ENCODE data around the gene OLA1.

The OLA1 gene

DNA sequence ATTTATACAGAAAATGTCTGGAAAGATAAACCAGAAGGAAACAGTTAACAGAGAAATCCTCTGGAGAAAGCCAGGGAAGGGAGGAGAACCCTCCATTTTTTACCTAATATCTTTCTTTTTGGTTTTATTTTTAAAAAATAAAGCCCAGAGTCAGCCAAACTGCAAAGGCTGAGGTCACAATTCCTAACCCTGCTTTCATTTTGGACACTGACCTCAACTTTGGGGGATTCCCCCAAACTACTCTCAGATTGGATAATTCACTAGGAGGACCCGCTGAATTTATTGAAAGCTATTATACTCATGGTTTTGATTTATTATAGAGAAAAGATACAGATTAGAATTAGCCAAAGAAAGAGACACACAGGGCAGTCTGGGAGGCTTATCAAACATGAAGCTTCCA is 189.9 kb downstream of the OLA1 start:
- DNase-seq = no peak

DNA sequence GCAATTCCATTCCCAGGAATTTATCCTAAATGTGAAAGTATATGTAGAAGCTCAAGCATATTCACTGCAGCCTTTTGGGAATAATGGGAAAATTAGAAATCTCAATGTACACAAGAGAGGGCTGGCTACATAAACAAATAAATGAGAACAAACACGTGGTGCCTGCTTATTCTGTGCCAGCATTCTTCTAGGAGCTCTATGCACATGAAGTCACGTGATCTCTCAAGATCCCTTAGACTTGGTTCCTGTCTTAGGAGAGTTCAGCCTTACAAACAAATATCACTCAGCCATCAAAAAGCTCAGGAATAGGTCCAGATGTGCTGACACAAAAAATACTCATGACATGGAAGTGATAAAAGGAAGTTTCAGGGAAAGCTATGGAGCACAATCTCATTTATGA is 190.3 kb downstream of the OLA1 start:
- DNase-seq = no peak

DNA sequence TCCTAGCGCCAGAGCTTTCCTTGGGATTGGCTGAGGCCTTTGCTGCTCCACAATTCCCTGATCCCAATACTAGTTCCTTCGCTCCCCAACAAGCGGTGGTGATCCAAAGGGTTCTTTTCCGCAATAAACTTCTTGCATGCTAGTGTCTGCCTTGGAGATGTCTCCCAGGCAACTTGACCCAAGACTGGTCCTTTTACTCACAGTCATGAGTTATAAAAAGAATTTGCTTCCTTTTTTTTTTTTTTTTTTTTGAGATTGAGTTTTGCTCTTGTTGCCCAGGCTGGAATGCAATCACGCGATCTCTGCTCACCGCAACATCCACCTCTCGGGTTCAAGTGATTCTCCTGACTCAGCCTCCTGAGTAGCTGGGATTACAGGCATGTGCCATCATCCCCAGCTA is 193.4 kb downstream of the OLA1 start:
- DNase-seq = no peak

DNA sequence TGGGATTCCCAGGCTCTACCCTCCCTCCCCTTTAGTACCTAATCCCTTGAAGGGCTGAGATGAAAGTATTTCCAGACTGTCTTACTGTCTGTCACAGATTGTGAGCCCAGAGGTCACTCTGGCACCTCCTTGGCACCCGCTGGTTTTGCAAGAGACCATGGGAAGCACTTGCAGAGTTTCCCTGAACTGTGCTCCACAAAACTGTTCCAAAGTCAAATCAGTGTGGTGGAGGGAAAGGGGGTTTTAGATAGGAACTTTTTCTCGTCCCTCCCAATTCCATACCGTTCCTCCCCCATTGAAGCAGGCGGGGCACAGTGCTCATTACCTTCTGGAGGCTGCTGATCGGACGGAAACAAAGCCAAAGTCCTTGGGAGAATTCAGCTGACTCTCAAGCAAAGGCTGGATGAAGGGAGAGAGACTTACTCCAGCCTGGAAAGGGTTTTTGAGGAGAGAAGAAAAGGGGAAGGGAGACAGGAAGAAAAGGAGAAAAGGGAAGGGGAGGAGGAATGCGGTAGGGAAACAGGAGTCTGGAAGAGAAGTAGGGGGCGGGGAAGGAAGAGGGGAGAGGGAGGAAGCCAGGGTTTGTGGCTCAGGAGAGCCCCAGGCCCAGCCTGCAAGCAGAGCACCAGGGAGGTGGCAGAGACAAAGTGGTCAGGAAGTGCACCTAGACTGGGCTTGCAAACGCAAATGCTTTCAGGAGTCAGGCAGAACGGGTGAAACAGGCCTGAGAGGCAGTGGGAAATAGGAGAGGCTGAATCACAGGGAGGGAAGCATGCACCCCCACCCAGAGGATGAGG is 194.8 kb downstream of the OLA1 start:
- peak; percentile 53 for DNase-seq

DNA sequence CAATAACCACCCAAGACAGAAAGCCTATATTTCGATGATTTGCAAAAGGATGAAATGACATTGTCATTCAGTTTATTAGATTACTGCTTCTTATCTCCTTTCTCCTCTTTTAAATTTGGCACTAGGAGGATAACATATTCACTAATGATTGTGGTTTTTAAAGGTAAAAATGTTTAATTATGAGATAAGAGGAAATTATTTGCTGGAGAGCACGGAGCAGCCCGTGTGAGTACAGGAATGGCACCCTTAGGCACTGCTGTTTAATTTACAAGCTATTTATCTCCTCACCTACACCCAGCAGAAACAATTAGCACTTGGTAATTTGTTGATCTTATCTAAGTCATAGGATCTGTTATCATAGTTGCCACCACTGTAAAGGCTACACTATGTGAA is 195.8 kb downstream of the OLA1 start:
- no peak for DNase-seq

DNA sequence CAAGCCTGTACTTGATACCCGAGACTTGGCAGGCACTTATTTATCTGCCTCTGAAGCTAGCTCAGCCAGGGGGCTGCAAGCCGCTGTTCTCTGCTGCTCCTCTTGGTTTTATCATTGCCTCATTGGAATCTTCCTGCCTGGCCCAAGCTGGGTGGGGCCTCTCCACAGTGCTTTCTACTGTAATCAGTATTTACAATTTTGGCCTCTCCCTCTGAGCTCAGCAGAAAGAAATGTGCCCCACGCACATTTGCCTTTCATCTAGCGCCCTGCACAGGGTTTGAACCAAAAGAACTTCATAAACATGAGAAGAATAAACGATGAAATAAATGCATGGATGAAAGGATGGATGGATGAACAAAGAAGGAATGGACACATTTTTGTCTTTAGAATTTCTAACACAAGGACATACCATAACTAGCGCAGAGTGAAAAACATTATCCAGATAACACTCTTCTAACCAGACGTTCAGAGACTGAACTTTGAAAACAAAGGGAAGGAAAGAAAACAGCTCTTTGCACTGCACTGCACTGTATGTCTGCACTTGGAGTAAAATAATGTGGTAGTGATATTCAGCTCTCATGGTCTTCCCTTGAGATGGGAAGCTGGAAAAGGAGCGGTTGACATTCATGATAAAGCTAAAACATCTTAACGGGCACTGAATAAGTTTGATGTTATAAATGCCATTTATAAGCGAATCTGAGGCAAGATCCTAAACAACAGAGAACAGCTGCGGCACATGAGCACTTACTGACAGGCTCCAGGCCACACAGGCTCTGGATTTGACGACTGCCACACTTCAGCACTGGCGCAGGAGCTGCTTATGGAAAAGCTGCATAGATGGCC is 196.4 kb downstream of the OLA1 start:
- peak; percentile 17 for DNase-seq

DNA sequence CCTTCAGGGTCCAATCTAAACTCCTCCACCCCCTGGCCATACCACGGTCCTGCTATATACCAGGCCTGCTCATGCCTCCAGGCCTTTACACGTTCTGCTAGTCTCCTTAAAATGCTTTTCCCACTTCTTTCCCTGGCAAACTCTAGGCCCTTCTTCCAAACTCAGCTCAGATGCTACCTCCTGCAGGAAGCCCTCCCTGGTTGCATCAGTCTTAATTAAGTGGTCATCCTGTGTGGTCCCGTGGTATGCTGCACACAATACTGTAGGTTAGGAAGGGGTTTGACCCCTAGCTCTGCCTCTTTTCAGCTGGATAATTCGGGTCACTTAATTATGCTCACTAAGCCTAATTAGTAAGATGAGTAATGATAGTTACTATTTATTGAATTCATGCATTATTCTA is 197.3 kb downstream of the OLA1 start:
- no peak for DNase-seq

DNA sequence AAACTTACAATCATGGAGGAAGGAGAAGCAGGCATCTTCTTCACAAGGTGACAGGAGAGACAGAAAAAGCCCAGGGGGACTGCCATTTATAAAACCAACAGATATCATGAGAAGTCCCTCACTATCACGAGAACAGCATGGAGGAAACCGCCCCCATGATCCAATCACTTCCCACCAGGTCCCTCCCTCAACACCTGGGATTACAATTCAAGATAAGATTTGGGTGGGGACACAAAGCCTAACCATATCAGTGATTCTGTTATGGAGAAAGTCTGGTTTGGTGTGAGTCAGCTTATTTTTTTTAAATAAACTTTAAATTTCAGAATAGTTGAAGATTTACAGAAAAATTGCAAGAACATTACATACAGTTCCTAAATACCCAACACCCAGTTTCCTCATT is 198.4 kb downstream of the OLA1 start:
- no peak for DNase-seq

DNA sequence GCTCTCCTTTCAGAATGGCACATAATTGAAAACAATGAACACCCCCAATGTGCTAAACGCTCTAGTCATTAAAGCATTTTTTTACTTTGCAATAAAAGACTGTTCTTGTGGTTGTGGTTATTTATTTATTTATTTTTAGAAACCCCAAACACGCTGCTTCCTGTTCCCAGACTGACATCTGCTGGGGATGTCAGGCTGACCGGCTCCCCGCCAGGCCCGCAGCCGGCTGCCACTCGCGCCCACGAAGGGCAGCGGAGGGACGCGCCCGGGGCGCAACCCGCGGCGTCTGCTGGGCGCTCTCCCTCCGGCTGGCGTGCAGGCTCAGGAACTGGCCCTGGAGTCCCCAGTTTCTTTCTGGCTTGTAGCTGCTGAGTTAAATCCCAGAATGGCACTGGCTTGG is 200.1 kb downstream of the OLA1 start:
- DNase-seq = no peak

DNA sequence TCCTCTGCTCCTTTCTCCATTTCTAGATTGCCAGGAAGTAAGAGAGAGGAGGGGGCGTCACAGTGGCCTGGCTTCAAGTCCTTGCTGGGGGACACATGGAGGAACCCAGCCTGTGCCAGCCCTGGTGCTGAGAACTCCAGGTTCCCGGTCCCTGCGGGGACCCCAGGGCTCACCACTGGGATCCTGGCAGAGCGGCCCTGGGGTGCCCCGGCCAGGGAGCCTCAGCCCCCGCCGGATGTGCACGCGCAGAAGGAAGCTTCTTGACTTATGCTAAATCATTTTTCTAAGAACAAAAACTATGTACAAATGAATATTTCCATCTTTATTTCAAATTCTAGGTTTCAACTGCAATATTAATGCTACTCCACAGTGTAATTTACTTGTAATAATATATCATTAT is 200.6 kb downstream of the OLA1 start:
- no peak for DNase-seq

DNA sequence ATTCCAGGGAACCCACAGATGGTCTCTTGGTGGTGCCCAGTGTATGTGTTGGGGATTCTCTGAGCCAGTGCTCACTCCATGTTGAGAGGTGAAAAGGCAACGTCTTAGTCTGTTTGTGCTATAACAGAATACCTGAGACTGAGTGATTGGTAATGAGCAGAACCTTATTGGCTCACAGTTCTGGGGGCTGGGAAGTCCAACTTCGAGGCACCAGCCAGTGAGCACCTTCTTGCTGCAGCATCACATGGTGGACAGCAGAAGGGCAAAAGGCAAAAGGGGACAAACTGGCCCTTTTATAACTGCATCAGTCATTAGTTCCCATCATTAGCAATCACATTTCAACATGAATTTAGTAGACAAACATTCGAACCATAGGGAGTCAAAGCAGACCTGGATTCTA is 202.2 kb downstream of the OLA1 start:
- DNase-seq = no peak

DNA sequence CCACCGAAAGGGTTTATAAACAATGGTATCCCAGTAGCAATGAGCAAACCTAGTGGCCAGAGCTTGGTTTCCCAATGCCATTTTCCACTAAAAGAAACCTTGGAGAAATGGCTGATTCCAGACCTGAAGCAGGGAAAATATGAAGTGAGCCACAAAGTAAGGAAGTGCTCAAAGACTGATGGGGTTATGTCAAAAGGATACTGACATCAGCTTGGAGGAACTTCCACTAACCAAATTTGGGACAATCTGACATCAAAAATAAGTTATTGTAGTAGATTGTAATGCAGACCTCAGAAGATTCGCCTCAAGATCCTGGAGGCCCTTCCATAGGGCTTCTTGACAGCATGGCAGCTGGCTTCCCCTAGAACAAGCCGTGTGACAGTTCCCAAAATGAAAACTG is 203.8 kb downstream of the OLA1 start:
- no peak for DNase-seq

DNA sequence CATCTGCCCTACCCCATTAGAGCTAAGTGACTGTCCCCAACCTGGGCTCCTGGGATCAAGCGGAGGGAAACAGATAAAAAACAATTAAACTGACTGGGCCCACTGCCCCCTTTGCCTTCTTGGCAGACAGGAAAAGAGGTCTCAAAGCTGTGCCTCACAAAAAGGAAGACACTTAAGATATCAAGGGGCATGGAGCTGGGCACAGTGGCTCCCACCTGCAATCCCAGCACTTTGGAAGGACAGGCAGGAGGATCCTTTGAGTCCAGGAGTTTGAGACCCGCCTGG is 208.0 kb downstream of the OLA1 start:
- DNase-seq = no peak

DNA sequence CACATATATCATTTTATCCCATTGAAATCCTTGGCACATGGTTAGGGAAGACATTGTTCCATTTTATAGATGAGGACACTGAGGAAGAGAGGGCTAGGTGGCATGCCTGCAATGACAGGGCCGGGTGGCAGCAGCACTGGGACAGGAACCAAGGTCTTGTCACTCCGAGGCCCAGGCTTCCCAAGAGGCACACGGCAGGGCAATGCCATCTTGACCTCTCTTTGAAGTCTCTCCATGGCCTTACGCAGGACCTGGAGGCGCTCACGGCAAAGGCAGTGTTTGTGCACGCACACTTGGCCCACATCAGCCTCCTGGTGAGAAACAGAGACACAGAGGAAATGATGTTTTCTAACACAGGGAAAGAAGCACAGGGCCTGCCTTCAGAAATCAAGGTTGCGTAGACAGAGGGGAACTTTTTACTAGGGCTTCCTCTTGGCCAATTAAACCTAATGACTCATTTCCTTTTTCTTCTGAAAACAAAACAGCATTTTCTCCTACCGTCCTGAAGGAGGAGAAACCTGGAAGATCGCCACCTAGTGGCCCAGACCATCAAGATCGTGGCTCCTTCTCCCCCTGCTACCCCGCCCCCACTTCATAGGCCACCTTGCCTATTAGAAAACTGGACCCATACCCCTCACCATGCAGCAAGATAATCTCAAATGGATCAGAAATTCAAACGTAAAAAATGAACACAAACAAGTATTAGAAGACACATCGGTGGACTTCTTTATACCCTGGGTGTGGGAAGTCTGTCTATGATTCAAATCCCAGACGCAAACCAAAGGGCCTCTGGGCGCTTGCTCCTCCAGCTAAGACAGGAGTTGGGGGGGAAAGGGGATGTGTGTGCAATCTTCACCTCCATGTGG is 208.5 kb downstream of the OLA1 start:
- peak; percentile 91 for DNase-seq

DNA sequence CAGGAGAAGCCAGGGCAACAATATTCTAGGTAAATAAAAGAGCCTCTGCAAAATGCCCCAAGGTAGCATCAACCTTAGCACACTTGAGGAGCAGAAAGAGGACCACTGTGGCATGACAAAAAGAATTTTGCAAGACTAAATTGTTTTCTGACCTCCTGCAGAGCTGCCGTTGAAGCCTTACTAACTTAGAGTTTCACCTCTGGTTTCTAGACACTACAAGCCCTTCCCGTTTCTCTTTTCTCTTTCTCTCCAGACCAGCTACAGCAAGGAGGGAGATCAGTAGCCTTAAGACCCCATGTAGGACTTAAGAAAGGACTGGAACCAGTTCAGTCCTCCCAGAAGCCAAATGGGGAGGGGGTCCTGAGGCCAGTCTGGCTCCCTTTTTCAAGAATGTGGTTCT is 209.9 kb downstream of the OLA1 start:
- no peak for DNase-seq

DNA sequence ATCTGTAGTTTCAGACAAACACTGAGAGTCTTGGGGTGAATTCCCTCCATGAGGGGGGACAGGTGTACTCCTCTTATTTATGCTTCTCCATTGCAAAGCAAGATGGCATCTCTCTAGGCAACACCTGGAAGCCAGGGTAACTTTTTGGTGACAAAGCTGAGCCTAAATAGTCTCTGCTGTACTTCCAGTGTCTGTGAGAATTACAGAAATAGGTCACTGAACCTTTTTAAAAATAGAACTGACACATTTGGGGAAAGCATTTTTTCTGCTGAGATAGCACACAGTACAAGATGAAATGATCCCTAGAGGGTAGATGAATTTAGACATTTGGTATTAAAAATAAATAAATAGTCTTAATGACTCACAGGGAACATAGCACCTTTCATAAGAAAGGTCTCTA is 211.5 kb downstream of the OLA1 start:
- no peak for DNase-seq

DNA sequence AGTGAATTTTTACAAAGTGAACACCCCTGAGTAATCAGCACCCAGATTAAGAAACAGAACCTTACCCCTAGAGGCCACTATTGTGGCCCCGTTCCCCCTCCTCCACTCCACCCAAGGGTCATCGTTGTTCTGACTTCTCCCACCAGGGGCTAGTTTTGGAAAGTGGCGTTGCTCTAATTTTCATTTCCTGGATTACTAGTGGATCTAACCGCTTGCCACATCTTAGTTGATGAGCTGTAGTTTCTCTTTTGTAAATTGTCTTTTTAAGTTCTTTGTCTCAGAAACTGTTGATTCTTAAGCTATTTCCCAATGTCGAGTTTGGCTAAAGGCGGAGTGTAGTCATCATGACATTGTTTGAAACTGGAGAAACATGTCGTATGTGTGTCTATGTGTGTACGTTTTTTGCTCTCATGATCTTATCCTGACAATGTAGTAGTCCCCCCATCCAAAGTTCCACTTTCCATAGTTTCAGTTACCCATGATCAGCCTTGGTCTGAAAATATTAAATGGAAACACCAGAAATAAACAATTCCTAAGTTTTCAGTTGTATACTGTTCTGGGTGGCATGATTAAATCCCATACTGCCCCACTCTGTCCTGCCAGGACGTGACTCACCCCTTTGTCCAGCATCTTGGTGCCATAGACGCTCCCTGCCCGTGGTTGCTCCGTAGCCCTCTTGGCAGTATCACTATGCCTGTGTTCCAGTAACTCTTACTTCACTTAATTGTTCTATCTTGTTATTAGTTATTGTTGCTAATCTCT is 212.2 kb downstream of the OLA1 start:
- DNase-seq = no peak

DNA sequence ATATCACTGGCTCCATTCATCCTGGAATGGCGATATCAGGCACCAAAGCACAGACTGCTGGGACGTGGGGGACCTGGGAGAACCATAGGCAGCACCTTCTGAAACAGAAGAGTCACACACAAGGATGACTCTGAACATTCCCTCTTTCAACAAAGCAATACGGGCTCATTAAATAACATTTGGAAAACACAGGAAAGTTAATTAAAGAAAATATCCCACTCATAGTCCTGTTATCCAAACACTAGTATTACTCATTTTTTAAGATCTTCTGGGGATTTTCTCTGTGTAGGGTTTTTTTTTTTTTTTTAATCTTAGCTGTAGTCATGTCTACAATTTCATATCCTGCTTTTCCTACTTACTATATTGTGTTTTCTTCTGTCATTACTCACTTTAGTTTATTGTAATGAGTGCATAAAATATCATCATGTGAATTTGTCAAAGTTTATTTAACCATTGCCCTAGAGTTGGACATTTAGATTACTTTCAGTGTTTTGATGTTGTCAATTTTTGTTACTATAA is 213.2 kb downstream of the OLA1 start:
- no peak for DNase-seq

DNA sequence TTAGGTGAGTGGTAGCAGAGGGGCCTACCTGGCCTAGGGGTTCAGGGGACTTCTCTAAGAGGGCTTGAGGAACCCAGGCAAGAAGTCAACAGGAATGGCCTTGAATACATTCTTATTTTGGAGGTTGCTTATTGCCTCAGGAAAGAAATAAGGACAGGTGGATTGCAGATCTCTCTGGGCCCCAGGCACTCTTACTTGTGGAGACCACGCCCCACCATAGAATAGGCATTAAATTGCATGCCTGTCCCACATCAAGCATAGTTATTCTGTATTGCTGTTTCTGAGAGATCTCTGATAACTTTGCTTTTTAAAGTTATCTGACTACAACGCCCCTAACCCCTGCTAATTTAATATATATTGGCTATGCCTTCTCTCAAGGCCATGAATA is 215.2 kb downstream of the OLA1 start:
- no peak for DNase-seq

DNA sequence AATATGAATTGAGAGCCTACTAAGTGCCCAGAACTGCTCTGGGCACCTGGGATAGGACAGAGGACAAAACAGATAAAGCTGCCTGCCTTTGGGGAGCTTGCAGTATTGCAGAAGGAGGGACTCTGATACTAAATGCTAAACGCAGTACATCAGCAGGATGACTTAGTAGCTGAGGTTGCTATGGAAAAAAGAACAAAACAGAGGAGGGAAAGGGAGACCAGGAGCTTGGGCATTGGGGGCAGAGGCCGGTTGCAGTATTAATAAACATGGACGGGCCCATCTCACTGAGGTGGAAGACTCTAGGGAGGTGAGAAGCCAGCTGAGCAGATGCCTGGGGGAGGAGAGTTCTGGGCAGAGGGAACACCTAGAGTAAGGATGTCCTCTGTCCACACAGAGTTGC is 217.1 kb downstream of the OLA1 start:
- DNase-seq = no peak

DNA sequence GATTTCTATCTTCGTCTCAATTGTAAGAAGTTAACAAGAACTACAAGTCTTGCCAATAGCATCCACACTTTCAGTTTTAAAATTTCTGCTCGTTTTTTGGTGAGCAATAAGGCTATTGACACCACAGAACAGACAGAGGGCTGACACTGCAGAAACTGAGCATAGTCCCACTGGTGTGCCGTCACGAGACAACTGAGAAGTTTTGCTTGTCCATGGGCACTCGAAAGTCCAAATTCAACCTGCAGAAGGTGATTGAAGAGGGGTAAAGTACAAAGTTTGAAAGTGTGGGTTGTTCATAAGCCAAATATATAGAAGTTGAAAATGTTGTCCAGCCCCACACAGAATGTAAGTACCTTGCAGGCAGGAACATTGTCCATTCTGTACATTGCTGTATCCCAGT is 219.4 kb downstream of the OLA1 start:
- DNase-seq = no peak

DNA sequence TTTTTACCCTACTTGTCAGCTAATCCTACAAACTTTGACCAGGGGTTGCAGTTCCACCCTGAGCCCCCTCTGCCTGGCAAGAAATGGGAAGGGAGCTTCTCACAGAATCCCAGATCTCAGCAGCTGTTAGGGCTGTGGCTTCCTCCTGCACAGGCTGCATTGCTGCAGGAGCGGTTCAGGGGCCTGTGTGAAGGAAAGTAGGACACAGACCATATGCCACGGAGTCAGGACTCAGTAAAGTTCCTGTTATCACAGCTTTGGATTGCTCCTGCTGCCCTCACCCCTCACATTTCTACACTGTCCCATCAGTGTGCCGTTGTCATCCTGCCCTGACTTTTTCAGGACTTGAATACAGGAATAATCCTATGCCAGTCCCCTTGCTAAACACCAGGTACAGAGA is 220.4 kb downstream of the OLA1 start:
- peak; percentile 76 for DNase-seq

Measured in NCI-H82 (cell line).